Kidney glomerular epithelial cell (primary cell): ENCODE data around the gene SMG6.
"Not testable (repeated sequence)": the region's sequence is repeated elsewhere in the genome, so short reads cannot be mapped to it uniquely, and the experiment has no call there.

Experiments
- DNase-seq: peaks from one replicate; lab custom pipeline; 2025; lab: John Stamatoyannopoulos, UW

SMG6 gene

DNA sequence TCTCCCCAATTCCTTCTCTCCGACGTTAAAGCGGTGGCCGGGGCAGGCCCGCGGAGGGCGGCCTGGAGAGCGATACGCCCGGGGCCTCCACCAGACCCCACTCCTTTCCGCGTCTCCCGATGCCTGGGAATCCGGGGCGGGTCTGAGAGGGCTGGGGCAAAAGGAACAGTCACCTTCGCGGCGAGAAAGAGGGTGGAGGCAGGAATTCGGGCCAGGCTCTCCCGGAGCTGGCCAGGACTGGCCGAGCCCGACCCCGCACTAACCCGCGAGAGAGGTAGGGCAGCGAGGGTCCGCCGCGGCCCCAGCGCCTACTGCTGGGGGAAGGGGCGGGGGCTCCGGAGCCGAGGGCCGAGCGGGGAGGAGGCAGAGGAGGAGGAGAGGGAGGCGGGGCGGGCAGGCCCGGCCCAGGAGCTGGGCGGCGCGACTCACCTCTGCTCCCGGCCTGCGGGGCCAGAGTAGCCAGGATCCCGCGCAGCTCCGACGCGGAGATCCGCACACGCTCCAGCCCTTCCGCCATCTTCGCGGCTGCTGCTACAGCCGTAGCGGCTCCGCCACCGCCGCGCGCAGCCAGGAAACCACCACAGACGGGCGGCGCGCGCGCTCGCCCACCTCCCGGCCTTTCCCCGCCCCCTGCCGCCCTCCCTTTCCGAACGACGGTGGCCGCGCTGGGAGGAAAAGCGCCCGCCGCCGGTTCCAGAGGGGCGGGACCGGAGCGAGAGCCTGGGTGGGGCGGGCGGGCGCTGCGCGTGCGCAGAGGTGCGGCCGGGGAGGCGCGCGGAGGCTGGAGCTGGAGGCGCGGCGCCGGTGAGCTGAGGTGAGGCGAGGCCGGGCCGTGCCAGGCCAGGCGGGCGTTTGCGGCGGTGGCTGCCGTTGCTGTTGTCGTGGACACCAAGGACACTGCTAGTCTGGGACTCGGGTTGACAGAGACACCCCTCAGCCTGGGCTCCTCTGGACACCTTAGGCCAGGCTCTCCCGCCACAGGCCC lies at the start of gene SMG6, which contains the start of gene SRR:
SMG6 (minus strand) TSS at position 582 of the 985 bp plus-strand sequence; CDS start at position 517, 65 bp downstream.
SRR (plus strand) TSS at position 747 of the 985 bp plus-strand sequence. CDS start 11,611 bp downstream, outside the sequence.
- peak; percentile 73 for DNase-seq

DNA sequence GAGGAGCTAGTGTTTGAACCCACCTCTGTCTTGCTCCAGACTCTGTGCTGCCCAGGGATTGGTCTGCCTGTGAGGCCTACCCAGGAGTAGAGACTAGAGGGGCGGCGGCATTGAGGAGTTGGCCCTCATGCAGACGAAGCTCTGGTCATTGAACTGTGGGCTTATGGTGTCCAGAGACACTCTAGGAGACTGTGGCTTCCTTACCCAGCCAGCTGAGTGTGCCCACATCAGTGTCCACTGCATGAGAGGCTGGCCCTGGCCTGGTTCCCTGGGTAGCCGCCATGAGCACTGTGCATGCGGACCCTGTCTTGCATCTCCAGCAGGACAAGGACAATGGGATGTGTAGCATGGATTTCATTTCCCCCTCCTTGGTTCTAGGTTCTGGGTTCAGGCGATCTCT lies 47.7 kb upstream of the SMG6 start:
- DNase-seq, result no peak

DNA sequence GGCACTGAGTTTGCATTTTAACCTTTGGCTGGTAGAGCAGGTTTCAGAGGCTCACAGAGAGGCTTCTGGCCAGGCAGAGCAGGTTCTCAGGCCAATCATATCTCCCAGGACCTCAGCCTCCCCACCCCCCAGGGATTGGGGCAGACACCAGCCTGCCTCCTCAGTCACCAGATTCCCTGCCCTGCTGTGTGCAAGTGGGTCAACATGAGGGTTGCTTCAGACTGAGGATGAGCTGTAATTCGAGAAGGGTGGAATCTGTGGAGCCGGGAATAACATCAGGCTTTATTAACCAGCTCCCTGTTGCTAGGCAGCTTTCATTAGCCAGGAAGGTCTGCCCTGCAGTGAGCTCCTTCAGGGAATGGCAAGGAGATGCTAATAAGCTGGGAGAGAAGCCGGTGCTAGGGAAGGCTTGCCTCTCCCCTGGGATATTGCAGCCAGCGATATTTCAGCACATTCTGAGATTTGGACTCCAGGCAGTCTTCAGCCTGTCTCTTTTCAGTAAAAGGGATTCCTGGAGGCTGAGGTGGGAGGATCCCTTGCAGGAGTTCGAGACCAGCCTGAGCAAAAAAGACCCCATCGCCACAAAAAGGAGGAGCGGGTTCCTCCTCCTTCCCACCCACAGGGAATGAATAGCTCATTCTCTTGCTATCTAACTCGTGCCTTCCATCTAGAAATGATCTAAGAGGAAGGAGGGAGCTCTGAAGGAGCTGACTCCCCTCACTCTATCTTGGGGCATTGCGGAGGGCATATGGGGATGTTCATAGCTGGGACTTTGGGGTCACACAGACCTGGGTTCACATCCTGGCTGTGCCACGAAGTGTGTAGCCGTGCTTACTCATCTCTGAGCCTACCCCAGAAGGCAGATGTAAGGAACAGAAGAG lies 44.5 kb upstream of the SMG6 start:
- peak; percentile 66 for DNase-seq

DNA sequence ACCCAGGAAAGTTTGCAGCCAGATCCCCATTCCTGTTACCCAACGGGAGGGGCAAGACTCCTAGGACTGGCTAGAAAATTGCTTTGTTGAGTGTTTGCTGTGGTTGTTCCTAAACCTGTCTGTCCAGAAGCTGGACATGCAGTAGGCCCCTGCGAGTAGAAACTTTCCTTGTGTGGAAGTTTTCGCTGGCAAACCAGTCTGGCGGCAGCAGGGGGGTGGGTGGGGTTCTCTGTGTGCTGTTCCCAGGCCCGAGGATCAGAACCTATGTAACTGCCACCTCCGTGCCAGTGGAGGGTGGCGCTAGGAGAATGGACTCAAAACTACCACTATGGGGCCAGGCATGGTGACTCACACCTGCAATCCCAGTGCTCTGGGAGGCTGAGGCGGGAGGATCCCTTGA lies 42.9 kb upstream of the SMG6 start:
- no peak for DNase-seq

DNA sequence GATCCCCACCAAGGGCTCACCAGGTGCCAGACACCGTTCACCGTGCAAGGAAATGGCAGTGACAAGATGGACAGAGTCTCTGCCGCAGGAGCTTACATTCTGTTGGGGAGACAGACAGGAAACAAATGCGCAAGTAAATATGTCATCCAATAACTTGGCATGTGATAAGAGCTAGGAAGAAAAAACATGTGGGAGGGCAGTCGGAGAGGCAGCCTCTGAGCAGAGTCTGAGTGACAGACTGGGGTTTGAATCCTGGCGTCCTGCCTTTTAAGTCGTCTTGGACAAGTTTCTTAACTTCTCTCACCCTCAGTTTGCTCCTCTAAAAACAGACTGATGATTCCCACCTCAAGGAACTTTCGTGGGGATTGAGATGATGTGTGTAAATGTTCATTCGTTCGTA lies 40.9 kb upstream of the SMG6 start:
- no peak for DNase-seq

DNA sequence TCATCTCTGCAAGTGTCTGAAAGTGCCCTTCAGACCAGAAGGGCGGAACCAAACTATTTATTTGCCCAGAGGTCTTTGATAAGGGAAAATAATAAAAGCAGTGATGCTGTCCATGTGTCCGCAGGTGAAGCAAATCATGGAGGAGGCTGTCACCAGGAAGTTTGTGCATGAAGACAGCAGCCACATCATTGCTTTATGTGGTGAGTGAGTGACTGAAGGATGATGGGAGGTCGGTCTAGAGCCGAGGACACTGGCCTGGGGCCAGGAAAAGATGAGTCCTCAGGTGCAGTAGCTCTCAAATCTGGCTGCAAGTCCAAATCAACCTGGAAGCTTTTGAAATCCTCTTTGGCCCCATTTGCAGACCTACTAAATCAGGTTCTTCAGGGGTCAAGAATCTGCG lies 39.8 kb upstream of the SMG6 start:
- DNase-seq, result no peak

DNA sequence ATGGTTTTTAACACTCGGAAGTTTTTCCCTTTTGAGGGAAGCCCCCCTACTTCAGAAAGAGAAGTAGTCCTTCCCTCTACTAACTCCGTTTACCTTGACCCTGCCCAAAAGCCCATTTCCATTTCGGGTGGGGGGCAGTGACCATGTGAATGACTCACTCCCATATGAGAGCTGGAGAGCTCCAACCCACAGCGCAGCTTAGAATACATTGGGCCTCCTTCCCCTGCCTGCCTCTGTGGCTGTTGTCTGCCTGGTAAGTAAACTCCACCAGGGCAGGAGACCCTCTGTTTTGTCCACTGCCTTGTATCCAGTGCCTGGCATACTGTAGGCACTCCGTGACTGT lies 34.7 kb upstream of the SMG6 start:
- no peak for DNase-seq

DNA sequence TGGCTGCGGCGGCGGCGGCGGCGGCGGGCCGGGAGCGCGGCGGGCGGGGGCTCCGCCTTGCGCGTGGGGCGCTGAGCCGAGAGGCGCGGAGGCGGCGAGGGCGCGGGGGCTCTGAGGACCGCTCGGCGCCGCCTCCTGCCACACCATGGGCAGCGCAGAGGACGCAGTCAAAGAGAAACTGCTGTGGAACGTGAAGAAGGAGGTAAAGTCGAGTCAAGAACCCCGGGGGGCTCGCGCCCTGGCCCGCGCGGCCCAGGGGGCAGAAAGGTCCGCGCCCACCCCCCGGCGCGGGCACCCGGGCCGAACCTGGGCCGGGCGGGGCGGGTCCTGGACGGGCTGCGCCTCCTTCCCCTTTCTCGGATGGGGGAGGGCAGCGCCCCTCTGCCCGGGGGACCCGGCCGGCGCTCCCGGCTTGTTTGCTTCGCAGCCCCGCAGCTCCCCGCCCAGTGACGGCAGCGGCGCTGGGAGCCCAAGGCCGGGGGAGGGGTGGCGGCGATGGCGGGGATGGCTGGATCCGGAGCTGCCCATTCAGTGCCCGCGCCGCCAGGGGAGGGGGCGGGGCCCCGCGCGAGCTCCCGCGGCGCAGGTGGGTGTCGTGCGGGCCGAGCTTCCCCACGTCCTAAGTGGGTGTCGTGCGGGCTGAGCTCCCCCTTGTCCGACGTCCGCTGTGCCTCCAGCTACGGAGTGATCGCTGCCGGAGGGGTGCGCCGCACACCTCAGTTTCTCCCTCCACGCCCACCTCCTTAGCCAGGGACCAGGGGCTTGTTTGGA lies 34.1 kb upstream of the SMG6 start:
- no peak for DNase-seq

DNA sequence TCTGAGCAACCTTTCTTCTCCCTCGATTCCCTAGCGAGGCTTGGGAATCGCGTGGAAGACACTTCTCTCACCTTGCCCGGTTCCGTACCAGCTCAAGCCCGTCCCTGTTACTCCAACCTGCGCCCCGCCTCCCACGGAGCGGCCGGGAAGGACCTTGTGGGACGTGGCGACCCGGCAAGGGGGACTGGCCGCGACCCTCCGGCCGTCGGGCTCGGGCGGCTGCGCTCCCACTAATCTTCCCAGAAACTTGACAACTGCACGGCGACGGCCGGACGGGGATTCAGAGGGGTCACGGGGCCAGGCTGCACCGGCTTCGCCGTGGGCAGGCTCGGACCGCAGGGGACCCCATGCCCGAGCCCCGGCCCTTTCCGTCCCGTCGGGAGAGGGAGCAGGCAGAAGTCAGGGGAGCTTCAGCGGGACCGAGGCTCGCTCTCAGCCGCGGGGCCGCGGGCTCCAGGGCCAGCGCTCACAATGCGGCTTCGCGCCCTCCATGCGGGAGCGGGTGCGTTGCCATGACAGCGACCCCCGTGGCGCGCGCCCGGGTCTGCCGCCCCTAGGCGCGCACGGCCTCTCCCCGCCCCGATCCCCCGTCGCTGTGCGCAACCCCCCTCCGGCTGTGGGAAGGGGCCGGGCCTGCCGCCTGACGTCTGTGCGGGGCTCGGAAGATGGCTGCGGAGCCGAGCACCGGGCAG lies 33.4 kb upstream of the SMG6 start, which contains the start of gene SGSM2:
SGSM2 (plus strand) TSS at position 650 of the 692 bp plus-strand sequence. CDS start 188 bp downstream, outside the sequence.
- DNase-seq, result no peak

DNA sequence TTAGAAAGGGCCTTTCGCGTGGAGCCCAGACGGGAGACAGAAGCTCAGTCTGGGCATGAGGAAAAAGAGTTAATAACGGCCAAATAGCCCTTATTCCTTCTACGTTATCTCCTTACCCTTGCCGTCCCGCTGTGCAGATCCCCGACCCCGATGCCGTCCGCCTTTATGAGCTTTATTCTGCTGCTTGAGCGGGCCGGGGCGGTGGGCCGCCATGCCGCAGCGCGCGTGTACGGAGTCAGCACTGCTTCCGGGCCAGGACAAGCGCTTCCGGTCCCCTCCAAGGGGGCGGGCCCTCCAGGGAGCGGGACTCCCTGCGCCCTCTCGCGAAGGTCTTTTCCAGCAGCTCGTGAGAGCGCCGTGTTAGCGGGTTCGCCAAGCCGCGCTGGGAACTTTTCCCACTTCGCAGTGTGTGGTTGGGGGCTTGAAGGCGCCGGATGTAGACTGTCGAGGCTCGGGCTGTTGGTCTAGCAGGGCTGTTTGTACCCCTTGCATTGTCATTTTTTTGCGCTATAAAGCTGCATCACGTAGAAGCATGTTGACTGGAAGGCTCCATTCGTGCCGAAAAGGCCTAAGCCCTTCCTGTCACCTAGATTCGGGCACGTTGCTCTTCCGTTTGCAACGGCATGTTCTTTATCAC lies 32.7 kb upstream of the SMG6 start, which contains the start of gene TSR1:
TSR1 (minus strand) TSS at position 243 of the 637 bp plus-strand sequence; CDS start at position 213, 30 bp downstream.
- peak; percentile 41 for DNase-seq

DNA sequence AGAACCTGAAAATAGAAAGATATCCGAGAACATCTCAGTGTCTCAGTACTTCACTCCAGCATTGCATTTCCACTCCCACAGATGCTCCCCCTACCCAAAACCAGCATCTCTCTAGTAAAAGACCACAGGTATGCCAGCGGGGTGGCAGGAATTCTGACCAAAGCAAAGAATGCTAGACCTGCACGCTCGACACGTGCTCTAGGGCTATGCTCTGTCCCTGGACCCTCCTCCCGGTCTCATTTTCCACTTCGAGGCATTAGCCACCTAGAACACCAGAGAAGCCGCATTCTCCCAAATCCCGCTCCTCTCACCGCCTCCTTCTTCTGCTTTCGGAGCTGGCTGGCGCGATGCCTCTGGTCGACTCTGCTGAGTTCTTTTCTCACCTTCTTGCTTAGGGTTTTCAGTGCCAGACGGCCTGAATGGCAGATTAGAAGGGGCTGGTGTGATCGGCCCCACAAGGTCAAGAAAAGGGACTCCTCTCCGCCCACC lies 32.2 kb upstream of the SMG6 start:
- DNase-seq, result peak; percentile 31

DNA sequence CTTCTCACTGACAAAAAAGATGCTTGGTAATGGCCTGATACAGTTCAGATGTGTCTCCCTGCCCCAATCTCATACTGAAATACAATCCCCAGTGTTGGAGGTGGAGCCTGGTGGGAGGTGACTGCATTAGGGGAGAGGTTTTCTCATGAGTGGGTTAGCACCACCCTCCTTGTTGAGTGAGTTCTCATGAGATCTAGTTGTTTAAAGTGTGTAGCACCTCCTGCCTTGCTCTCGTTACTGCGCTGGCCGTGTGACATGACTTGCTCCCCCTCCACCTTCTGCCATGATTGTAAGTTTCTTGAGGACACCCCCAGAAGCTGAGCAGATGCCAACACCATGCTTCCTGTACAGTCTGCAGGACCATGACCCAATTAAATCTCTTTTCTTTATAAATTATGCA lies 27.7 kb upstream of the SMG6 start:
- no peak for DNase-seq

DNA sequence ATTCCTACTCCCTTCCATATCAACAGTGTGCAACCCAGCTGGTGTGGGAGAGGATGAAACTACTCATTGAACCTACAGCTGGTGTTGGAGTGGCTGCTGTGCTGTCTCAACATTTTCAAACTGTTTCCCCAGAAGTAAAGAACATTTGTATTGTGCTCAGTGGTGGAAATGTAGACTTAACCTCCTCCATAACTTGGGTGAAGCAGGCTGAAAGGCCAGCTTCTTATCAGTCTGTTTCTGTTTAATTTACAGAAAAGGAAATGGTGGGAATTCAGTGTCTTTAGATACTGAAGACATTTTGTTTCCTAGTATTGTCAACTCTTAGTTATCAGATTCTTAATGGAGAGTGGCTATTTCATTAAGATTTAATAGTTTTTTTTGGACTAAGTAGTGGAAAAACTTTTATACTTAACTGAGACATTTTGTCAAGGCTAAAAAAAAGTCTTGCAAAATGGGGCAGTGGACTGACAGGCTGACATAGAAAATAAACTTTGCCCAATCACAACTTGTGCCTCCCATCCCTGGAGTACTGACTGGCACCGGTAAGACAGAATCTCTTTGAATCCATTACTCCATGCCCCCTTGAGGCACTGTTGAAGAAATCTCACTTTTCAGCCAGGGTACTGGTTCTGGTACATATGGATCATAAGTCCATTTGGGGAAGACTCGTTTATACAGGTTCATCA lies 20.2 kb upstream of the SMG6 start:
- DNase-seq, result no peak

DNA sequence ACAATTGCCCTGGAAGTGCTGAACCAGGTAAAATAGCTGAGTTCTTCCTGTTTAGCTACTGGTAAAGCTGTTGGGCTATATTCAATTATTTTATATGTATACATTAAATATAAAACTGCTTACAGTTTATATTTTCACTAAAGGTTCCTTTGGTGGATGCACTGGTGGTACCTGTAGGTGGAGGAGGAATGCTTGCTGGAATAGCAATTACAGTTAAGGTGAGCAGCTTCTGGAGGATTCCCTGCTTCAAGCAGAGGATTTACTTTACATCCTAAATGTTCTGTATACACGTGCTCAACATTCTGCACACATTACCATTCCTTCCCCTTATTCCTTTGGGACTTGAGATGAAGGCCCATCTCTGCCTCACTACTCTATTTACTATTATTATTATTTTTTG lies 17.8 kb upstream of the SMG6 start:
- DNase-seq, result no peak

DNA sequence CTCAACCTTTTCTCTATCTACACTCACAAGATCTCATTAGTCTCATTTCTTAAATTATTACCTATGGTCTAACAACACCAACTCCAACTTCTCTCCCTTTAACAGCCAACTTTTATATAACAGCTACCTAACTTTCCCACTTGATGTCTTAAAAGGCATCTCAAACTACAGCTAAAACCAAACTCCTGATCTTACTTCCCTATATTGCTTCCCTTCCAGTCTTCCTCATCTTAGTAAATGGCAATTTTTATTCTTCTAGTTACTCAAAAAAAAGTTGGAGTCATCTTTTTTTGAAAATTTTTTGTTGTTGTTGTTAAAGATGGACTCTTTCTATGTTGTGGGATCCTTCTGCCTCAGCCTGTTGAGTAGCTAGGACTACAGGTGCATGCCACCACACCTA lies 15.5 kb upstream of the SMG6 start:
- DNase-seq, result no peak

DNA sequence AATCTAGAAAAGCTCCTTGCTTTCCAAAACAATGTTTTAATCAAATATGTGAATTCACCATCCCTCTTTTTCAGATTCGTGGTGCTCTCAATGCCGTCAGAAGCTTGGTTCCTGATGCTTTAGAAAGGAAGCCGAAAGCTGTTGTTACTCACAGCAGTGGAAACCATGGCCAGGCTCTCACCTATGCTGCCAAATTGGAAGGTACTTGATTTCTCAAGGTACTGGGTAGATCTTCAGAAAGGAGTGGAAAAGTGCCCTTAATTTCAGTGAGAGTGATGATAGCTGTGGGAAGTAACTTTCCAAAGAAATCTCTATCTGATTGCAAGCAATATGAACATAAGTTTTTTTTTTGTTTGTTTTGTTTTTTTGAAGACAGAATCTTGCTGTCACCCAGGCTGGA lies 14.2 kb upstream of the SMG6 start:
- no peak for DNase-seq

DNA sequence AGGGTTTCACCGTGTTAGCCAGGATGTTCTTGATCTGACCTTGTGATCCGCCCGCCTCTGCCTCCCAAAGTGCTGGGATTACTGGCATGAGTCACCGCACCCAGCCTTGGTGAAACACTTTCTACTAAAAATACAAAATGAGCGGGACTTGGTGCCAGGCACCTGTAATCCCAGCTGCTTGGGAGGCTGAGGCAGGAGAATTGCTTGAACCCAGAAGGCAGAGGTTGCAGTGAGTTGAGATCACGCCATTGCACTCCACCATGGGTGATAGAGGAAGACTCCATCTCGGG lies 13.3 kb upstream of the SMG6 start:
- DNase-seq, result not testable (repeated sequence)

DNA sequence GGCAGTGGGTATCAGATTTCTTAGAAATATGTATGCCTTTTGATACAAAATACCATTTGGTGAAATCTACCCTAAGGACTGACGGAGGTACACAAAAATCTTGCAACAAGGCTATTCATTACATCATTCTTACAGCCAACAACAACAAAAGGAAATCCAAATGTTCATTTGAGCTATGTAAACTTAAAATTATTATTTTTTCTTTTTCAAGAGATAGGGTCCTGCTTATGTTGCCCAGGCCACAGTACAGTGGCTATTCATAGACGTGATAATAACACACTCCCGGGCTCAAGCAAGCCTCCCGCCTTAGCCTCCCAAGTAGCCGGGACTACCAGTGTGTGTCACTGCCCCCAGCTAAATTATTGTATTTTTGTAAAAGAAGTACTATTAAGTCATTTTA lies 9.2 kb upstream of the SMG6 start:
- no peak for DNase-seq

DNA sequence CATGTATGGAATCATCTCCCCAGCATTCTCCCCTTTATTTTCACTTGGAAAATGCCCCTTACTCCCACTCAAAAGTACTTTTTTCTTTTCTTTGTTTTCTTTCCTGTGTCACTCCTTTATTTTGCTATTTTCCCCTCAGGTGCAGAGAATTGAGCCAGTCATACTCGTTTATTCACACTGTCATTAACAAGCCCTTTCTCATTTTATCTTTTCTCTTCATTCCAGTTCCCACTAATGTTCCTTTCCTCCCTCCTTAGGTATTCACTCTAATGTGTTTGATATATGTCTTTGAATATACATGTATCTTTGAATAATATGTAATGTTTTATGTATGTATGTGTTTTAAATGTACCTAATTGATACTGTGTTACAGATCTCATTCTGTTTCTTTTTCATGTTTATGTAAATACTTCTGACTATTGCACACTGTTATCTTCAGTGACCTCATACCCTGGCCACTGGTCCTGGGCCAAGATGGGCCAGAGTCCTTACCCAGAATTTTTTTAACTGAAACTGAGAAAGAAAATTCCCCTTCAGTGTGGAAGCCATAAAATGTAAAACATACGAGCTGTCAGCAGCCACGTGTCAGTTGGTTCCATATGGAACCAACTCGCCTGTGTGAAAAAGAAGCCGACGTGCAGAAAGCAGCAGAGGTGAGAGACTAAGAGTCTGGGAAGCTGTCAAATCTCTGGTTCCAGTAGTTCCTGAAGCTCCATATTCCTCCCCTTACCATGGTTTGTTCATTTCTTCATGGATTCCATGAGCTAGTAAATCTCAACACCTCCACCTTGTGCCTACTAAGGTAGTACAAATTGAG lies 6.0 kb upstream of the SMG6 start:
- DNase-seq, result no peak
